Measurements from ENCODE around the gene USP22. TPM values are rescaled to one million over a fixed set of nuclear protein-coding genes. Genes with fewer than 3 reads are reported as not detected.
A peak's percentile ranks its signal among the peaks of the same experiment; 100 is the strongest.

USP22 gene
- total and polyA plus RNA-seq, 8 donors: 157 to 229 (median 202) TPM

GRCh38 chr17:21049457-21049856 lies 6.6 kb upstream of the USP22 start:
- DNase-seq (no peak), ATAC-seq (no peak)
- Histone ChIP-seq H3K36me3 (no peaks in the 10 kb centered on the region), H3K9me3 (no peaks in the 10 kb centered on the region), H3K27ac (no peak overlapping the region), H3K4me3 (no peak overlapping the region), H3K4me1 (peaks cover 0 to 5% of the 10 kb centered on the region in 2 donors), H3K27me3 (no peaks in the 10 kb centered on the region)
- no peak for TF ChIP-seq CTCF (IDR thresholded peaks at IDR 0.05)
- intact Hi-C loops (cut with DNase I): no loop called here

- ATAC-seq (no peak), DNase-seq (no peak)
- Histone ChIP-seq H3K9me3 (no peaks in the 10 kb centered on the region), H3K4me1 (peaks cover 7 to 9% of the 10 kb centered on the region in 2 donors), H3K27ac (no peak overlapping the region), H3K27me3 (no peaks in the 10 kb centered on the region), H3K36me3 (no peaks in the 10 kb centered on the region), H3K4me3 (no peak overlapping the region)
- no peak for TF ChIP-seq CTCF (IDR thresholded peaks at IDR 0.05)
- intact Hi-C loops (cut with DNase I): no loop called here
Measured at GRCh38 chr17:21046216-21046615, 3.4 kb upstream of the USP22 start.

GRCh38 chr17:21044971-21045370 lies 2.2 kb upstream of the USP22 start:
- no peaks in the 10 kb centered on the region for H3K36me3 ChIP-seq
- no peak for TF ChIP-seq CTCF (IDR thresholded peaks at IDR 0.05)

GRCh38 chr17:21043296-21044232 lies 753 bp upstream of the USP22 start:
- no peaks in the 10 kb centered on the region for H3K9me3 ChIP-seq
- peaks cover 14 to 34% of the 10 kb centered on the region in 2 donors for H3K4me1 ChIP-seq
- ATAC-seq (peak; percentile 93), DNase-seq (peak; percentile 97 to 99 (median 99))
- intact Hi-C loops (cut with DNase I): no loop called here
- H3K36me3 ChIP-seq: no peaks in the 10 kb centered on the region
- H3K4me3 ChIP-seq: peak overlapping the region; percentile 49 to 97
- peak; percentile 65 to 75 for TF ChIP-seq CTCF (IDR thresholded peaks at IDR 0.05)
- no peaks in the 10 kb centered on the region for H3K27me3 ChIP-seq
- peak overlapping the region; percentile 99 for H3K27ac ChIP-seq

More at GRCh38 chr17:21044971-21045370, 2.2 kb upstream of the USP22 start:
- H3K27ac ChIP-seq: no peak overlapping the region
- no peaks in the 10 kb centered on the region for H3K9me3 ChIP-seq
- intact Hi-C loops (cut with DNase I): no loop called here
- H3K4me1 ChIP-seq: peaks cover 11 to 20% of the 10 kb centered on the region in 2 donors
- no peaks in the 10 kb centered on the region for H3K27me3 ChIP-seq
- no peak overlapping the region for H3K4me3 ChIP-seq
- DNase-seq: no peak
- no peak for ATAC-seq

GRCh38 chr17:21041741-21042457 lies 912 bp downstream of the USP22 start:
- DNase-seq (peak; percentile 73 to 92 (median 90)), ATAC-seq (peak; percentile 68)
- no peaks in the 10 kb centered on the region for H3K9me3 ChIP-seq
- peaks cover 0 to 9% of the 10 kb centered on the region in 2 donors for H3K36me3 ChIP-seq
- H3K4me3 ChIP-seq: peak overlapping the region; percentile 96 to 97
- H3K27me3 ChIP-seq: no peaks in the 10 kb centered on the region
- H3K4me1 ChIP-seq: peaks cover 28 to 51% of the 10 kb centered on the region in 2 donors
- H3K27ac ChIP-seq: peak overlapping the region; percentile 99 to 100
- TF ChIP-seq CTCF (IDR thresholded peaks at IDR 0.05): no peak
- intact Hi-C loops (cut with DNase I): no loop called here
